ENCODE results near the gene MYO19.
"Not testable (repeated sequence)": the region's sequence is repeated elsewhere in the genome, so short reads cannot be mapped to it uniquely, and the experiment has no call there.

MYO19 gene

GRCh38 chr17:36511216-36511615 lies 23.5 kb downstream of the MYO19 start:
- TF ChIP-seq ZFX (IDR thresholded peaks at IDR 0.05) (no peak), CTCF (conservative IDR thresholded peaks at IDR 0.05) (no peak)
- no peak overlapping the region for H3K27ac ChIP-seq

- H3K27ac ChIP-seq, result no peak overlapping the region
- TF ChIP-seq ZFX (IDR thresholded peaks at IDR 0.05), result no peak
- TF ChIP-seq CTCF (conservative IDR thresholded peaks at IDR 0.05), result no peak
Observed at GRCh38 chr17:36510636-36511035, 24.0 kb downstream of the MYO19 start.

- no peak overlapping the region for H3K27ac ChIP-seq
- no peak for TF ChIP-seq ZFX (IDR thresholded peaks at IDR 0.05)
- TF ChIP-seq CTCF (conservative IDR thresholded peaks at IDR 0.05), result no peak
Observed at GRCh38 chr17:36509272-36509985, 25.2 kb downstream of the MYO19 start.

GRCh38 chr17:36508439-36508838 lies 26.2 kb downstream of the MYO19 start:
- H3K27ac ChIP-seq, result not testable (repeated sequence)

GRCh38 chr17:36507266-36507665 lies 27.4 kb downstream of the MYO19 start:
- TF ChIP-seq ZFX (IDR thresholded peaks at IDR 0.05), result no peak
- H3K27ac ChIP-seq, result no peak overlapping the region

GRCh38 chr17:36506831-36507230 lies 27.8 kb downstream of the MYO19 start:
- TF ChIP-seq ZFX (IDR thresholded peaks at IDR 0.05) (no peak), CTCF (conservative IDR thresholded peaks at IDR 0.05) (no peak)
- no peak overlapping the region for H3K27ac ChIP-seq

GRCh38 chr17:36506249-36506826 lies 28.3 kb downstream of the MYO19 start:
- no peak overlapping the region for H3K27ac ChIP-seq
- no peak for TF ChIP-seq CTCF (conservative IDR thresholded peaks at IDR 0.05)
- no peak for TF ChIP-seq ZFX (IDR thresholded peaks at IDR 0.05)

- no peak overlapping the region for H3K27ac ChIP-seq
- TF ChIP-seq CTCF (conservative IDR thresholded peaks at IDR 0.05), result no peak
- TF ChIP-seq ZFX (IDR thresholded peaks at IDR 0.05), result no peak
Observed at GRCh38 chr17:36505171-36505570, 29.5 kb downstream of the MYO19 start.
